ENCODE data around the gene GEMIN5. TPM values are rescaled to one million over a fixed set of nuclear protein-coding genes. Genes with fewer than 3 reads are reported as not detected.

GEMIN5 gene
- polyA plus RNA-seq, 3 donors = 2.0 to 3.8 (median 2.2) TPM

DNA sequence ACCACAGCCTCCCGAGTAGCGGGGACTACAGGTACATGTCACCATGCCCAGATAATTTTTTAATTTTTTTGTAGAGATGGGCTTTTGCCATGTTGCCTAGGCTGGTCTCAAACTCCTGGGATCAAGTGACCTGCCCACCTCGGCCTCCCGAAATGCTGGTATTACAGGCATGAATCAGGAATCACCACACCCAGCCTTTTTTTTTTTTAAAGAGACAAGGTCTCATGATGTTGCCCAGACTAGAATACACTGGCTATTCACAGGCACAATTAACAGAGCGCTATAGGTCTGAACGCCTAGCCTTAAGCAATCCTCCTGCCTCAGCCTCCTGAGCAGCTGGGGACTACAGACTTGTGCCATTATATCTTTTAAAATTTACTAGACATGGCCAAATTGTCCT is 36.1 kb downstream of the GEMIN5 start:
- Histone ChIP-seq H3K4me2 (replicated peaks; ENCODE audit: extremely low read depth, low read length, poor library complexity, severe bottlenecking) (no peak overlapping the region), H3K4me1 (ENCODE audit: control insufficient read depth in 1 of 2, insufficient read depth in 2 of 2, low read length in 2 of 2) (no peaks in the 10 kb centered on the region), H3K79me2 (ENCODE audit: insufficient read depth, low read length) (no peaks in the 10 kb centered on the region), H3K36me3 (replicated peaks in 1 of 2; ENCODE audit: control insufficient read depth in 1 of 2, insufficient read depth in 2 of 2, low read length in 2 of 2) (peaks cover 73 to 97% of the 10 kb centered on the region in 2 donors), H4K20me1 (ENCODE audit: insufficient read depth, low read length) (no peaks in the 10 kb centered on the region), H3K27me3 (ENCODE audit: control insufficient read depth in 2 of 2, insufficient read depth in 2 of 2, low read length in 2 of 2) (no peaks in the 10 kb centered on the region), H3K27ac (ENCODE audit: low read depth in 1 of 2, low read length in 2 of 2) (no peak overlapping the region), H3K9me3 (replicated peaks in 1 of 2; ENCODE audit: control insufficient read depth in 1 of 2, insufficient read depth in 1 of 2, low read length in 2 of 2) (no peaks in the 10 kb centered on the region), H3K9ac (ENCODE audit: insufficient read depth, low read length, poor library complexity, severe bottlenecking) (no peak overlapping the region), H3K4me3 (replicated peaks in 1 of 3; ENCODE audit: low read depth in 2 of 3, low read length in 3 of 3) (no peak overlapping the region), H2AFZ (ENCODE audit: insufficient read depth, low read depth, low read length, poor library complexity, severe bottlenecking) (no peak overlapping the region)
- TF ChIP-seq, protein P1, sequence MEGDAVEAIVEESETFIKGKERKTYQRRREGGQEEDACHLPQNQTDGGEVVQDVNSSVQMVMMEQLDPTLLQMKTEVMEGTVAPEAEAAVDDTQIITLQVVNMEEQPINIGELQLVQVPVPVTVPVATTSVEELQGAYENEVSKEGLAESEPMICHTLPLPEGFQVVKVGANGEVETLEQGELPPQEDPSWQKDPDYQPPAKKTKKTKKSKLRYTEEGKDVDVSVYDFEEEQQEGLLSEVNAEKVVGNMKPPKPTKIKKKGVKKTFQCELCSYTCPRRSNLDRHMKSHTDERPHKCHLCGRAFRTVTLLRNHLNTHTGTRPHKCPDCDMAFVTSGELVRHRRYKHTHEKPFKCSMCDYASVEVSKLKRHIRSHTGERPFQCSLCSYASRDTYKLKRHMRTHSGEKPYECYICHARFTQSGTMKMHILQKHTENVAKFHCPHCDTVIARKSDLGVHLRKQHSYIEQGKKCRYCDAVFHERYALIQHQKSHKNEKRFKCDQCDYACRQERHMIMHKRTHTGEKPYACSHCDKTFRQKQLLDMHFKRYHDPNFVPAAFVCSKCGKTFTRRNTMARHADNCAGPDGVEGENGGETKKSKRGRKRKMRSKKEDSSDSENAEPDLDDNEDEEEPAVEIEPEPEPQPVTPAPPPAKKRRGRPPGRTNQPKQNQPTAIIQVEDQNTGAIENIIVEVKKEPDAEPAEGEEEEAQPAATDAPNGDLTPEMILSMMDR (IDR thresholded peaks at IDR 0.05) = no peak
- Mint-ChIP-seq H3K4me1 (no peaks in the 10 kb centered on the region), H3K9me3 (no peaks in the 10 kb centered on the region), H3K36me3 (peaks cover 67 to 93% of the 10 kb centered on the region in 2 donors), H3K27ac (no peak overlapping the region), H3K4me3 (no peak overlapping the region), H3K27me3 (ENCODE audit: low read depth in 3 of 3) (no peaks in the 10 kb centered on the region)
- no peak for DNase-seq
- intact Hi-C loops (cut with micrococcal nuclease) = no loop called here
- WGBS (ENCODE audit: insufficient coverage) = 97% methylated on average over 4 of the region's 6 CpGs

GRCh38 chr5:154901276-154901675 is 36.7 kb downstream of the GEMIN5 start:
- Histone ChIP-seq H3K27me3 (ENCODE audit: control insufficient read depth in 2 of 2, insufficient read depth in 2 of 2, low read length in 2 of 2) (no peaks in the 10 kb centered on the region), H3K4me1 (ENCODE audit: control insufficient read depth in 1 of 2, insufficient read depth in 2 of 2, low read length in 2 of 2) (no peaks in the 10 kb centered on the region), H3K9ac (ENCODE audit: insufficient read depth, low read length, poor library complexity, severe bottlenecking) (no peak overlapping the region), H3K4me3 (replicated peaks in 1 of 3; ENCODE audit: low read depth in 2 of 3, low read length in 3 of 3) (no peak overlapping the region), H3K36me3 (replicated peaks in 1 of 2; ENCODE audit: control insufficient read depth in 1 of 2, insufficient read depth in 2 of 2, low read length in 2 of 2) (peaks cover 67 to 97% of the 10 kb centered on the region in 2 donors), H4K20me1 (ENCODE audit: insufficient read depth, low read length) (no peaks in the 10 kb centered on the region), H3K27ac (ENCODE audit: low read depth in 1 of 2, low read length in 2 of 2) (no peak overlapping the region), H3K4me2 (replicated peaks; ENCODE audit: extremely low read depth, low read length, poor library complexity, severe bottlenecking) (no peak overlapping the region), H2AFZ (ENCODE audit: insufficient read depth, low read depth, low read length, poor library complexity, severe bottlenecking) (no peak overlapping the region), H3K79me2 (ENCODE audit: insufficient read depth, low read length) (no peaks in the 10 kb centered on the region), H3K9me3 (replicated peaks in 1 of 2; ENCODE audit: control insufficient read depth in 1 of 2, insufficient read depth in 1 of 2, low read length in 2 of 2) (no peaks in the 10 kb centered on the region)
- Mint-ChIP-seq H3K27ac (no peak overlapping the region), H3K27me3 (ENCODE audit: low read depth in 3 of 3) (no peaks in the 10 kb centered on the region), H3K4me3 (no peak overlapping the region), H3K36me3 (peaks cover 66 to 91% of the 10 kb centered on the region in 2 donors), H3K4me1 (no peaks in the 10 kb centered on the region), H3K9me3 (no peaks in the 10 kb centered on the region)
- DNase-seq = no peak
- WGBS (ENCODE audit: insufficient coverage) = no CpG with 5 or more reads among the region's 2 CpGs
- TF ChIP-seq, protein P1 (IDR thresholded peaks at IDR 0.05) = no peak
- intact Hi-C loops (cut with micrococcal nuclease) = no loop called here

Data from CD14-positive monocyte (primary cell).